Activated naive CD4-positive, alpha-beta T cell treated with anti-CD3 and anti-CD28 coated beads for 36 hours (primary cell): ENCODE data around the gene ATP1B4. TPM values are rescaled to one million over a fixed set of nuclear protein-coding genes. Genes with fewer than 3 reads are reported as not detected.

Source experiments
- total RNA-seq, 2 experiments: library from RNA; stranded (reverse); gene quantifications; one replicate each; pipeline ENCODE4 v1.2.3, GENCODE V29; 2021

The ATP1B4 gene
- total RNA-seq, 2 experiments from 2014 or later, result not detected

Other genes starting within 250 kb of the ATP1B4 start
- gene RHOXF1, start 246.2 kb upstream of the ATP1B4 start, total RNA-seq, result not detected
- not detected for gene RHOXF2, start 203.5 kb upstream of the ATP1B4 start, total RNA-seq
- 10 to 100 TPM; 12.1 to 12.6 TPM for gene ZBTB33, start 111.3 kb upstream of the ATP1B4 start, total RNA-seq
- gene TMEM255A, start 50.6 kb upstream of the ATP1B4 start, total RNA-seq, result not detected
- gene LAMP2, start 107.2 kb downstream of the ATP1B4 start, total RNA-seq, result 10 to 100 TPM; 37.9 to 38.0 TPM
- 10 to 100 TPM; 53.2 to 60.1 TPM for gene CUL4B, start 198.9 kb downstream of the ATP1B4 start, total RNA-seq
- 10 to 100 TPM; 58.6 to 63.4 TPM for gene MCTS1, start 242.0 kb downstream of the ATP1B4 start, total RNA-seq